H1 (cell line): Measurements from ENCODE around the gene DPF3. TPM values are rescaled to one million over a fixed set of nuclear protein-coding genes. Genes with fewer than 3 reads are reported as not detected.

ENCODE experiments used
- CTCF ChIA-PET: fragments of 300-600 bp; sonication (Branson Sonifier 250); formaldehyde crosslinking; loops from one replicate; lab custom pipeline; 2021; ENCODE audit not compliant: partially characterized antibody; lab: Charles Lee
- POLR2A ChIA-PET: fragments of 300-600 bp; sonication (Branson Sonifier 250); formaldehyde crosslinking; loops from one replicate; lab custom pipeline; 2021; ENCODE audit warnings: inconsistent platforms; ENCODE audit not compliant: partially characterized antibody; lab: Charles Lee
- DNase-seq, 2 experiments: peaks; one replicate each; pipeline versions ENCODE4 v3.0.0 to v3.0.0-alpha.2; 2010 to 2022; ENCODE audit warnings: low spot score in 2 of 2, low read depth in 1 of 2, mixed read lengths in 1 of 2
- FAIRE-seq: peaks from 2 replicates; lab custom pipeline; 2011; peaks lifted over from hg19 to GRCh38; lab: Jason Lieb, UNC
- H2AFZ ChIP-seq: 2 replicates; pipeline ENCODE4 v1.8.1; 2012; ENCODE audit warnings: low read length, inconsistent platforms
- H2AK5ac ChIP-seq: 2 replicates; pipeline ENCODE4 v1.6.1; 2013; ENCODE audit warnings: low read depth, low read length
- H2BK120ac ChIP-seq: replicated peaks from 2 replicates; pipeline ENCODE3; 2013; ENCODE audit warnings: low read depth, low read length, inconsistent platforms
- H2BK12ac ChIP-seq: 2 replicates; pipeline ENCODE4 v1.6.1; 2013; ENCODE audit warnings: low read depth, low read length
- H2BK15ac ChIP-seq: 2 replicates; pipeline ENCODE4 v1.6.1; 2013; ENCODE audit warnings: low read length
- H2BK20ac ChIP-seq: 2 replicates; pipeline ENCODE4 v1.6.1; 2013; ENCODE audit warnings: low read length
- H2BK5ac ChIP-seq: 2 replicates; pipeline ENCODE4 v1.6.1; 2013; ENCODE audit warnings: low read depth, low read length
- H3K14ac ChIP-seq: 2 replicates; pipeline ENCODE4 v1.6.1; 2013; ENCODE audit warnings: inconsistent platforms; ENCODE audit not compliant: insufficient read length
- H3K18ac ChIP-seq: 2 replicates; pipeline ENCODE4 v1.6.1; 2013; ENCODE audit warnings: low read length; ENCODE audit errors: extremely low read depth
- H3K23ac ChIP-seq: 2 replicates; pipeline ENCODE4 v1.6.1; 2013; ENCODE audit warnings: inconsistent platforms; ENCODE audit not compliant: insufficient read length
- H3K23me2 ChIP-seq: 2 replicates; pipeline ENCODE4 v1.6.1; 2013; ENCODE audit warnings: low read depth, low read length
- H3K27ac ChIP-seq: 2 replicates; pipeline ENCODE4 v1.6.1; 2011; ENCODE audit warnings: low read depth, low read length, inconsistent platforms
- H3K27me3 ChIP-seq, 4 experiments: replicated peaks in 1 of 4; 1 replicate in 1 of 4; 2 replicates in 3 of 4; pipeline versions ENCODE4 v1.6.1 to v1.8.1; 2011 to 2013; ENCODE audit warnings: low read length in 3 of 4, mild to moderate bottlenecking in 3 of 4, inconsistent platforms in 2 of 4, mixed read lengths in 2 of 4, moderate library complexity in 1 of 4; ENCODE audit not compliant: control insufficient read depth in 3 of 4, insufficient read depth in 3 of 4; ENCODE audit errors: extremely low read depth in 1 of 4
- H3K36me3 ChIP-seq, 4 experiments: 2 replicates each; pipeline versions ENCODE4 v1.6.1 to v1.8.1; 2011 to 2013; ENCODE audit warnings: mild to moderate bottlenecking in 4 of 4, low read length in 3 of 4, moderate library complexity in 2 of 4, control low read depth in 1 of 4, inconsistent platforms in 1 of 4; ENCODE audit not compliant: insufficient read depth in 4 of 4, control insufficient read depth in 2 of 4
- H3K4ac ChIP-seq: replicated peaks from 2 replicates; pipeline ENCODE3; 2013; ENCODE audit warnings: low read length, low read depth, mixed read lengths, inconsistent platforms; ENCODE audit not compliant: insufficient read length
- H3K4me1 ChIP-seq, 4 experiments: replicated peaks in 1 of 4; 1 replicate in 1 of 4; 2 replicates in 3 of 4; pipeline versions ENCODE4 v1.6.1 to v1.8.1; 2011 to 2013; ENCODE audit warnings: low read length in 3 of 4, inconsistent platforms in 2 of 4, mixed read lengths in 1 of 4; ENCODE audit not compliant: insufficient read depth in 4 of 4, control insufficient read depth in 3 of 4
- H3K4me2 ChIP-seq, 2 experiments: 2 replicates each; pipeline versions ENCODE4 v1.6.1 to v1.8.1; 2011 to 2013; ENCODE audit warnings: low read depth in 2 of 2, low read length in 2 of 2, control low read depth in 1 of 2, inconsistent platforms in 1 of 2, mild to moderate bottlenecking in 1 of 2; ENCODE audit not compliant: insufficient read depth in 1 of 2
- H3K4me3 ChIP-seq, 4 experiments: fragments of 200-600, 300-600 bp in 1 of 4; sonication (generic), shearing (Covaris generic), sonication (Bioruptor Twin) in 1 of 4; 2 replicates each; pipeline versions ENCODE4 v1.5.1 to v1.8.1; 2011 to 2016; ENCODE audit warnings: low read length in 4 of 4, low read depth in 3 of 4, control low read depth in 2 of 4, inconsistent platforms in 2 of 4, mild to moderate bottlenecking in 2 of 4, mixed read lengths in 1 of 4, moderate library complexity in 1 of 4; ENCODE audit not compliant: insufficient read depth in 2 of 4; ENCODE audit errors: extremely low read depth in 1 of 4
- H3K56ac ChIP-seq: replicated peaks from 2 replicates; pipeline ENCODE3; 2013; ENCODE audit warnings: low read depth, mild to moderate bottlenecking, mixed read lengths, low read length, inconsistent platforms; ENCODE audit not compliant: insufficient read length
- H3K79me1 ChIP-seq: 2 replicates; pipeline ENCODE4 v1.6.1; 2013; ENCODE audit warnings: low read depth, low read length, control low read depth
- H3K79me2 ChIP-seq, 2 experiments: 2 replicates each; pipeline versions ENCODE4 v1.6.1 to v1.8.1; 2012 to 2013; ENCODE audit warnings: low read length in 2 of 2, mild to moderate bottlenecking in 2 of 2, inconsistent platforms in 1 of 2; ENCODE audit not compliant: insufficient read depth in 2 of 2, control insufficient read depth in 1 of 2
- H3K9ac ChIP-seq, 4 experiments: replicated peaks in 1 of 4; 1 replicate in 1 of 4; 2 replicates in 3 of 4; pipeline versions ENCODE4 v1.6.1 to v1.8.1; 2011 to 2013; ENCODE audit warnings: low read depth in 3 of 4, low read length in 3 of 4, control low read depth in 2 of 4, mild to moderate bottlenecking in 2 of 4, moderate library complexity in 2 of 4, inconsistent platforms in 1 of 4; ENCODE audit errors: extremely low read depth in 1 of 4
- H3K9me3 ChIP-seq, 2 experiments: 2 replicates each; pipeline versions ENCODE4 v1.6.1 to v1.8.1; 2012 to 2013; ENCODE audit warnings: mild to moderate bottlenecking in 2 of 2, moderate library complexity in 2 of 2, control low read depth in 1 of 2, inconsistent platforms in 1 of 2, low read depth in 1 of 2, low read length in 1 of 2, mixed read lengths in 1 of 2; ENCODE audit not compliant: insufficient read depth in 2 of 2
- H4K20me1 ChIP-seq, 2 experiments: replicated peaks in 1 of 2; 2 replicates each; pipeline versions ENCODE3 to v1.8.1; 2011 to 2013; ENCODE audit warnings: inconsistent platforms in 2 of 2, low read length in 2 of 2, mild to moderate bottlenecking in 1 of 2; ENCODE audit not compliant: insufficient read depth in 2 of 2, control insufficient read depth in 1 of 2
- H4K5ac ChIP-seq: 2 replicates; pipeline ENCODE4 v1.6.1; 2013; ENCODE audit warnings: low read length, low read depth, mixed read lengths, inconsistent platforms; ENCODE audit not compliant: insufficient read length
- H4K8ac ChIP-seq: 2 replicates; pipeline ENCODE4 v1.8.0; 2013; ENCODE audit warnings: mild to moderate bottlenecking, moderate library complexity, low read length, inconsistent platforms; ENCODE audit not compliant: insufficient read depth; ENCODE audit errors: extremely low read depth
- H4K91ac ChIP-seq: replicated peaks from 2 replicates; pipeline ENCODE3; 2013; ENCODE audit warnings: low read length, mixed read lengths, inconsistent platforms; ENCODE audit not compliant: insufficient read length
- BRCA1 ChIP-seq: IDR thresholded peaks from 2 replicates; pipeline ENCODE4 v1.6.1; 2012; ENCODE audit warnings: low read depth, low read length, improper control_type of control experiment
- CBX5 ChIP-seq: fragments of 300-800, 300-1000 bp; sonication (generic); IDR thresholded peaks from 2 replicates; pipeline ENCODE4 v1.7.1; 2016; ENCODE audit warnings: antibody characterized with exemption, low read length, low read depth
- CHD2 ChIP-seq: IDR thresholded peaks from 2 replicates; pipeline ENCODE4 v1.6.1; 2012; ENCODE audit warnings: low read length, improper control_type of control experiment
- HDAC2 ChIP-seq, 2 experiments: fragments of 300-600 bp in 1 of 2; sonication (generic) in 1 of 2; IDR thresholded peaks; 2 replicates each; pipeline ENCODE4 v1.6.1; 2011 to 2012; ENCODE audit warnings: low read depth in 2 of 2, low read length in 2 of 2, mild to moderate bottlenecking in 2 of 2, moderate library complexity in 2 of 2, borderline replicate concordance in 1 of 2, inconsistent platforms in 1 of 2
- TAF1 ChIP-seq: IDR thresholded peaks from 2 replicates; pipeline ENCODE4 v1.6.1; 2011; ENCODE audit warnings: mild to moderate bottlenecking, low read depth, low read length
- TAF7 ChIP-seq: optimal IDR thresholded peaks from 2 replicates; pipeline ENCODE3; 2011; ENCODE audit warnings: low read depth, mild to moderate bottlenecking, inconsistent platforms, low read length, moderate library complexity, borderline replicate concordance
- TEAD4 ChIP-seq: IDR thresholded peaks from 2 replicates; pipeline ENCODE4 v1.6.1; 2012; ENCODE audit warnings: low read depth, low read length, inconsistent platforms, mixed read lengths
- USF2 ChIP-seq: IDR thresholded peaks from 2 replicates; pipeline ENCODE4 v1.6.1; 2011; ENCODE audit warnings: low read length, improper control_type of control experiment
- ZNF274 ChIP-seq: IDR thresholded peaks from 2 replicates; pipeline ENCODE4 v1.7.0; 2012; ENCODE audit warnings: low read length, borderline replicate concordance; ENCODE audit errors: extremely low read depth
- WGBS, 2 experiments: shearing (Covaris generic) in 1 of 2; methylation state at CpG; one replicate each; pipeline versions ENCODE4 v1.1.6 to v1.1.7; 2013 to 2015; ENCODE audit warnings: low lambda C conversion rate in 2 of 2, mixed read lengths in 2 of 2, inconsistent platforms in 1 of 2, low coverage in 1 of 2, missing lambda C conversion rate in 1 of 2; ENCODE audit not compliant: insufficient replicate concordance in 2 of 2, insufficient coverage in 1 of 2, insufficient read length in 1 of 2; ENCODE audit errors: extremely low coverage in 1 of 2, missing lambda C conversion rate in 1 of 2; 5-methylcytosine and 5-hydroxymethylcytosine counted together
- polyA plus RNA-seq, 7 experiments: library from polyadenylated mRNA; depleted of rRNA in 3 of 7; stranded (reverse) in 5 of 7; unstranded in 2 of 7; fragments of >200 nt in 5 of 7; fragments of 200-250 nt in 2 of 7; gene quantifications; 1 replicate in 5 of 7; 2 replicates in 1 of 7; 4 replicates in 1 of 7; pipeline versions ENCODE4 v1.2.1 to v1.2.3, GENCODE V29; 2011 to 2013; ENCODE audit warnings: missing spikeins in 2 of 7, mixed read lengths in 2 of 7
- total RNA-seq: library from RNA; stranded (reverse); fragmentation: NEBNext Ultra II Directional; extraction: Animal tissue kit (Norgen Biotek cat#: 25700); gene quantifications from 2 replicates; pipeline ENCODE4 v1.2.1, GENCODE V29; 2021

DPF3 gene
- total and polyA plus RNA-seq, 2 of the 8 experiments (the other 6 are each of a cell fraction or from before 2014, with no cell fraction given) = 0.19 TPM; not detected in 1

DNA sequence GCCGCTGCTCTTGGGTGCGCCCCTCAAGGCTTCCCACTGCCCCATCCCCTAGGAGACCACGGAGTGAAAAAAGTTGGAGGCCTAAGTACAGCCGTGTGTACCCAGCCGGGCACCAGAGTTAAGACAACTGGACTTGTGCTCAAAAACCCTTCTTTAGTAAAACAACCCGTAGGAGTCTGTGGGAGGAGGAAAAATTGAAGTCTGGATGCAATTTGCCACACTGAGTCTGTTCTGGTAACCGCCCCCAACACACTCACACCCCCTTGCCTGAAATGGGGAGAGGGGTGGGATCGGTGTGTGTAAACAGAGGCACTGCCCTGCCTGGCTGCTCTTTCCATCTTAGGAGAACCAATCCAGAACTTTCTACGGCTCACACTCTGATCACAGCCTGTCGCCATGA lies 41.7 kb downstream of the DPF3 start:
- Histone ChIP-seq H2AK5ac (no peak overlapping the region), H2BK20ac (no peak overlapping the region), H3K23ac (no peak overlapping the region), H4K5ac (no peak overlapping the region), H3K27ac (no peak overlapping the region), H2AFZ (no peak overlapping the region), H3K79me1 (no peaks in the 10 kb centered on the region), H3K9ac (no peak overlapping the region), H4K8ac (no peak overlapping the region), H2BK5ac (no peak overlapping the region), H3K4me2 (no peak overlapping the region), H2BK12ac (no peak overlapping the region), H3K27me3 (no peaks in the 10 kb centered on the region), H3K18ac (no peak overlapping the region), H3K56ac (no peak overlapping the region), H3K4me1 (peaks cover 0 to 5% (median 2%) of the 10 kb centered on the region in 4 experiments; a peak in 3 of 7 replicates), H3K36me3 (no peaks in the 10 kb centered on the region), H3K4me3 (no peak overlapping the region), H3K14ac (no peak overlapping the region), H4K91ac (no peak overlapping the region), H3K23me2 (no peaks in the 10 kb centered on the region), H3K9me3 (no peaks in the 10 kb centered on the region), H4K20me1 (no peaks in the 10 kb centered on the region), H3K79me2 (no peaks in the 10 kb centered on the region; a peak in 1 of 4 replicates), H3K4ac (no peak overlapping the region), H2BK120ac (no peak overlapping the region), H2BK15ac (no peak overlapping the region)
- CTCF ChIA-PET = interaction anchor here (0.6 to 1.1 kb wide), 2 partner anchors 11 to 12 kb away, joined by 3 read pairs; no protein-coding TSS in a partner anchor
- POLR2A ChIA-PET = no interaction called here
- DNase-seq = no peak
- TF ChIP-seq HDAC2 (IDR thresholded peaks at IDR 0.05; ENCODE audit: borderline replicate concordance in 1 of 2, low read depth in 2 of 2, low read length in 2 of 2) (no peak), TAF7 (no peak), USF2 (no peak), TEAD4 (no peak), CHD2 (no peak), TAF1 (no peak), BRCA1 (no peak), CBX5 (no peak), ZNF274 (no peak)
- WGBS, 2 experiments = 93% methylated on average over 10 of the region's 10 CpGs; no CpG with 5 or more reads in 1 of the 2 experiments
- no peak for FAIRE-seq
